CD4-positive, alpha-beta T cell treated with Interleukin-17A for 1 hour (primary cell): ENCODE data around the gene SKI.

ENCODE experiments used
- DNase-seq: peaks from one replicate; pipeline ENCODE4 v3.0.0-alpha.2; 2020

Gene SKI

GRCh38 chr1:2358072-2358471, 130.0 kb downstream of the SKI start:
- no peak for DNase-seq

GRCh38 chr1:2358651-2359640, 130.8 kb downstream of the SKI start:
- DNase-seq: no peak
